ENCODE data around the gene ADGRB3. TPM values are rescaled to one million over a fixed set of nuclear protein-coding genes. Genes with fewer than 3 reads are reported as not detected.

ADGRB3 gene
- total RNA-seq, 1 donor from 2014 or later: not detected

DNA sequence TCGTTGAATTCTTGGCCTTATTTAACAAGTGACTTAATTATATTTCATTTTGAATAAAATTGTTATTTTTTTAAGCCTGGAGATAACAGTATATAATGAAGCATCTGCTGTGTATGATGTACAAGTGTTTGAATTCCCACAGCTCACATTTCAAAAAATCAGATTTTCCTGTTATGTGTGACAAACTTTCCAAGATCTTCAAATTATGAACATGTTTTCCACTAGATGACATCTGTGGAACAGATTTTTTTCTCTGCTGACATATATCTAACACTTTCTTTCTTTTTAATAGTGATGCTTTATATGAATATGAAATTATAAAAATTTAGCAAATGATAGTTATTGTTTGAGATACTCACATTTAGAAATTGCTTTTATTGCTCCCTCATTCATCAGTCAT is 678.9 kb downstream of the ADGRB3 start:
- no peak for DNase-seq (ENCODE audit: low read depth in 2 of 2)

- no peak for DNase-seq (ENCODE audit: low read depth in 2 of 2)
Observed at GRCh38 chr6:69314531-69314930, 679.4 kb downstream of the ADGRB3 start.

DNA sequence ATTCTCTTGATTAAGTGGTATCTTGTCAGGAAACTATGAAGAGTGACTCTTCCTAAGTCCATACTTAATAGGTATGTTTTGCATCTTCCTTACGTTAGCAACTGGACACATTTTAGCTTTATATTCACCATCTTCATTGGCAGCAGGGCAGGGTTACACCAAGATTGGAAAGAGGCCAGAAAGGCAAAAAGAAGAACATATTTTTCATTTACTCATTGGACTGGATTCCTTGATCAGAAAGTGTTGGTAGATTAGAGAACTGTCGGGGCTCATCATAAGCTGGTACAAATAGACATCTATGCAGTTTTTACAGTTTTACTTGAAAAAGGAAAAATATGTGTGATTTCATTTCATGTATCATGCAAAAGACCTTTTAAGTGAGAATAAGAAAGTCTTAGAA is 696.8 kb downstream of the ADGRB3 start:
- DNase-seq (ENCODE audit: low read depth in 2 of 2): no peak

GRCh38 chr6:69337311-69337710 is 702.2 kb downstream of the ADGRB3 start:
- DNase-seq (ENCODE audit: low read depth in 2 of 2): no peak

DNA sequence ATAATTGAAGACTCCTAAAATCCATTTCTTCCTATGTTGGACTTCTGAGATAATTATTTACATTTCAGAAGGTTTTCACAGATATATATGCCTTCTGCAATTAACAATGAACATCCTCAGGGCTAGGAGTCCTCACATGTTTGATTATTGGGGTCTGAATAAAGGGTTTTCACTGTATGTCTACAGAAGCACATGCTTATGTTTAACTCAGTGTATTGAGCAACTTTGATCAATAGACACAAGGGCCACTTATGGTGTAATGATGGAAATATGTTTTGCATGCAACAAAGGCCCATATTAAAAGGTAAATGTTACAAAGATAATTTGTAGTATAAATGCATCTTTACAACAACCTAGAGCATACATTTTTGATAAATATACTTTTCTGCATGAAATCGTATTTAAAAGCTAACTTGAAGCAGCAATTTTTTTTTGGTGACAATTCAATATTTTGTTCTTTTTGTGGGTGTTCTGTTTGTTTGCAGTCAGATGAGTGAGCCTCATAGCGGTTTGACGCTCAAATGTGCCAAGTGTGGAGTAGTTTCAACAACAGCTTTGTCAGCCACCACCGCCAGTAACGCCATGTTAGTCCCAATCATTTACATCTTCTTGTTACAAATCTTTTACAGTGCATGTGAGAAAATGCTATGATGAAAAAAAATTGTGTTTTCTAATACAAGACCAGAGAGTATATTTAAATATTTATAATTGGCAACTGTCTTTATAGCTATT is 703.5 kb downstream of the ADGRB3 start:
- DNase-seq (ENCODE audit: low read depth in 2 of 2): no peak

- DNase-seq (ENCODE audit: low read depth in 2 of 2): no peak
Observed at GRCh38 chr6:69339163-69339550, 704.1 kb downstream of the ADGRB3 start.

DNA sequence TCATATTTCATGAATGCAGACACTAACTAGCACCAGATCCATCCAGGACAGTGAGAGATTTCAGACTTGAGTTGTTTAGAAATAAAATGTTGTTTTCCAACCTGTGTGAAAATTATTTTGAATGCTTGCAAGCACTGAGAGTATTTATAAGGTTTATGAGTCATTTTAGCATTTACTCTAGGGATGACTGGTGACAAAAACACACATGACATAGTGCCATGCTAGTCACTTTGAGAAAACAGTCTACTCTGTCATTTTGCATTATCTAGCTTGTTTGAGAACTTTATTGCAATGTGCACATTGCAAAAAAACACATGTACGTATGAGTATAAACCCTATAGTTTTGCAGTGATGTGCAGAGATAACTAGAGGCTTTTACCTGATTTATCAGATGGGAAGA is 705.1 kb downstream of the ADGRB3 start:
- DNase-seq (ENCODE audit: low read depth in 2 of 2): no peak

- no peak for DNase-seq (ENCODE audit: low read depth in 2 of 2)
Observed at GRCh38 chr6:69343851-69344250, 708.8 kb downstream of the ADGRB3 start.

GRCh38 chr6:69349771-69350170 is 714.7 kb downstream of the ADGRB3 start:
- no peak for DNase-seq (ENCODE audit: low read depth in 2 of 2)

- no peak for DNase-seq (ENCODE audit: low read depth in 2 of 2)
Observed at GRCh38 chr6:69362209-69362608, 727.1 kb downstream of the ADGRB3 start.

DNA sequence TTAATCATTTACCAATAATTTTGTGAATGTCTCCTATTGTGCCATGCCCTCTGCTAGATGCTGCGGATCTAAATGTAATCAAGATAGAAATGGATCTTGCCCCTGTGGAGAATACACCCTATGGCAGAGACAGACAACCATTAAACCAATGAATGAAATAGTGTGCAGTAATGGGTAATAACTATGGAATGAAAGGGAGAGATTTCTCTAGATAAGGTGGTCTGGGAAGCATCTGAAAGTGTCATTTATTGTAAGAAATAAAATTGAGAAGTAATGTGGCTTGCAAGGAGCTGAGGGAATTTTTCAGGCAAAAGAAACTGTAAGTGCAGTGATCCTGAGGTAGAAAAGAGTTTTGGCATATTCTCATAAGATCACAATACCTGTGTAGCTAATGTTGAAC is 731.7 kb downstream of the ADGRB3 start:
- no peak for DNase-seq (ENCODE audit: low read depth in 2 of 2)

DNA sequence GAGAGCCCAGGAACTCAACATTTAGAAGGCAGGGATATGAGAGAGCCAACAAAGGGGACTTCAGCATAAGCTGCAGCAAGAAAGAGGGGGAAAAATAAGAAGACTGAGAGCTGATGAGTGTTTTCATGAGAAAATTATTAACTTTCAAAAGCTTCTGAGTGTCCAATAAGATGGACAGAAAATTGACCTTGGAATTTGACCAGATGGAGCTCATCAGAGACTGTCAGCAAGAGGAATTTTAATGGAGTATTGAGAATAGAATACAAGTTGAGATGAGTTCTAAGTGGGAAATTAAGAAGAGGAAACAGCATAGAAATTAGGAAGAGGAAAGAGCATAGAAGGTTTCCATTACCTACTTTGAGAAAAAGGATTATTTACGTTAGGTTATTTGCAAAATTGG is 733.5 kb downstream of the ADGRB3 start:
- DNase-seq (ENCODE audit: low read depth in 2 of 2): no peak

DNA sequence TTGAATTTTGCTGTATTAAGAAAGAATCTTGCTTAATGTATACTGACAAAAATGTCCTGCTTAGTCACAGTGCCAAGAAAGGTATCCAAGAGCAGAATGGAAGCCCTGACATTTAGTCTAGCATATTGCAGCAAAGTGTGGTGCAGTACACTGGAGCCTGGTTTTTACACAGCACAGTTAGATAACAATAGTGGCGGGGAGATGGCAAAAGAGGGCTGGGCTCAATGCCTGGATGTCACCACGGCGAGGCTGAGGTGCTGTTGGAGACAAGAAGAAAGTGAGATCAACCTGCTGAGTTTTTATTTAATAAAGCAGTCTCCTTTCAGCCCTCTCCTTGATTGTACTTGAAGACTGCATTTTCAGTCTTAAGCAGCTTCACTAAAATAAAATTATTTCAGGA is 735.7 kb downstream of the ADGRB3 start:
- DNase-seq (ENCODE audit: low read depth in 2 of 2): no peak

DNA sequence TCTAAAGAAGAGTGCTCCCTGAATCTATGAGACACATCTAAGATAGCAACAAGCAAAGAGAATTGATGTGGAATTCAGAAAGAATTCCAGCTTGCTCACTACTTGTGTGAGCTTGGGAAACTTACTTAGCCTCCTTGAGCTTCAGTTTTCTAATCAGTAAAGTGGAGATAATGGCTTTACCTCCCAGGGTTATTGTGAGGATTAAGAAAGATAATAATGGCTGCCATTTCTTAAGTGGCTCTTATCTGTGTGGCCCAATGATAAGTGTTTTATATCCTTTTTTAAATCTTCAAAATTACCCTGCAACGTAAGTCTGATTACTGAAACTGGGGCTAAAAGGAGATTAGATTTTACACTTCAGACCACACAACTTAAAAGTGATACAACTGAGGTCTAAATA is 743.2 kb downstream of the ADGRB3 start:
- DNase-seq (ENCODE audit: low read depth in 2 of 2): no peak

DNA sequence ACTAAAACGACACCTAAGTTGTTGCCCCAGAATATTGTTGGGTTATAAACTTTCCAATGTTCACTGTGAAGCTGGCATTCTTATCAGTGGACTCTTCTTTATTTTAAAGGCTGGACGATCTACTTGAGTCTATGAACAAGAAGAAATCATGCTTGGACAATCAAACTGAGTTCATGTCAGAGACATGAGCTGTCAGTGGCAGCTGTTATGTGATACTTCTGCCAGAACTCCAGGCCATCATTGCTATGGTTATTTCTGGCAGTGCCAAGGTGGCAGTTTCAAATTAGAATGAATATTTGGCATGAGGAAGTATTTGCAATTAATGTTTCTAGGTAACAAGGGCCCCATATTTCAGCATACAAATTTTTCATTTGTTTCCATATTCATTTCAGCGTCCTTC is 744.4 kb downstream of the ADGRB3 start:
- no peak for DNase-seq (ENCODE audit: low read depth in 2 of 2)

DNA sequence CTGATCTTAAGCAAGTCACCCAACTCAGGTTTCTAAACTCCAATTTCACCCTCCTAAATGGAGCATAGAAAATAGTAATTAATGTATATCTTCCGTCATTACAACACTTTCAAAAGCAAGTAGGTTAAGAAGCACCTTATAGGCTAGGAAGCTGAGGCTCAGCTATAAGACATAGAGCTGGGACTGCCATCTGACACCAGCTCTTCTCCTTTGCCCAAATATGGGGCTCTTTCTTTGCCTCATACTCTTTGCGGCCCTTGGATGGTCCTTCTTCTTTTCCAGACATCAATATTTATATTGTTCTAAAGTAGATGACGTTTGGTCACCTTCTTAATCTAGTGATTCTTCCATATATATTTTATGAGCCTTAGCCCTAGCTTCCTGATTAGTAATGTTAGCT is 748.5 kb downstream of the ADGRB3 start:
- DNase-seq (ENCODE audit: low read depth in 2 of 2): no peak

DNA sequence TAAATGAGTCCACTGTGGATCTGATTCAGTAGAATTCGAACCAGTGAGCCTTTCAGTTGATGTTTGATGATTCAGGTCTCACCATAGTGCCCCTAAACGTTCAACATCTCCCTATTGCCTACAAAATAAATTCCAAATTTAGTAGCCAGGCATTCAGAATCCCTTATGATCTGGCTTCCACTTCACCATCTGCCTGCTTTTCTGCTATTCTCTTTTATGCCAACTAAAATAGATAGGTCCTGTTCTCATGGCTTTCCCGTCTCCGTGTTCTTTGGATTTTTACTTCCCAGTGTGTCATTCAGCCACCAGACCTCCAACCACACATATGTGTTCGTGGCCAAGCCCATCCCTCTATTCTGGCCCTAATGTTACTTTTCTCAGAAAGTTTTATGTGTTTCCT is 751.3 kb downstream of the ADGRB3 start:
- no peak for DNase-seq (ENCODE audit: low read depth in 2 of 2)

DNA sequence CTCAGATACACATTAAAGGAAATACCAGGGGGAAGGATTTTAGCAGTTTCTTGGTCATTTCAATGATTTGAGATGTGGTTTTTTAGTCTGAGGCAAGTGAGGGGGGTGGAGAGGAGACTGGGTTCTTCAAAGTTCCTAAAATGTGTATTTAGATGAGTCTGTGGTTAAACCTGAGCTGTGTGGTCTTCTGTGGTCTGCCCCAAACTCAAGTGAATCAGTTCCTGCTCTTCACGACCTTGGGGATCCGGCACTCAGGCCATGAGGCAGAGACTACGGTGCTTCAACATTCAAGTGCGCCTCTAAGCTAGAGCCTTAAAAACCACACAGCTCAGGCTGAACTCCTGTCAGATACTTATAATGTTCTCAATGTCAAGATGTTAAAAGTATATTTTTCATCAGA is 755.0 kb downstream of the ADGRB3 start:
- no peak for DNase-seq (ENCODE audit: low read depth in 2 of 2)

DNA sequence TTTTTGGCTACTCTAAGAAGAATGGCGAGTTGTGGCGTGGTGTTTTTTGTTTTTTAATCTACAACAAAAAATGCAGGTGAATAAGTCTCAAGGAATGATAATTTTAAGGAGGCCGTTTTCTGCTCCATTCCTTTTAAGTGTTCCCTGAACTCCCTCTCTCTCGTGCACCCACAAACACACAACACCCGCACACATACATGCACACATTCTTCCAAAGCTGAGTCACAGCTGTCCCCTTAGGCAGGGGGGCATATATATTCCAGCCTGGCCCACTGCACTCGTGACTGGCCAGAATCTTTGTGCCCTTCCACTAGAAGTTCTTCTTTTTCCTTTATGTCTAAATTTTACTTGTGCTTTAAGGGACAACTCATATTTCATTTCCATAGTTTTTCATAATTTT is 756.0 kb downstream of the ADGRB3 start:
- no peak for DNase-seq (ENCODE audit: low read depth in 2 of 2)

- DNase-seq (ENCODE audit: low read depth in 2 of 2): no peak
Observed at GRCh38 chr6:69392745-69393144, 757.7 kb downstream of the ADGRB3 start.

DNA sequence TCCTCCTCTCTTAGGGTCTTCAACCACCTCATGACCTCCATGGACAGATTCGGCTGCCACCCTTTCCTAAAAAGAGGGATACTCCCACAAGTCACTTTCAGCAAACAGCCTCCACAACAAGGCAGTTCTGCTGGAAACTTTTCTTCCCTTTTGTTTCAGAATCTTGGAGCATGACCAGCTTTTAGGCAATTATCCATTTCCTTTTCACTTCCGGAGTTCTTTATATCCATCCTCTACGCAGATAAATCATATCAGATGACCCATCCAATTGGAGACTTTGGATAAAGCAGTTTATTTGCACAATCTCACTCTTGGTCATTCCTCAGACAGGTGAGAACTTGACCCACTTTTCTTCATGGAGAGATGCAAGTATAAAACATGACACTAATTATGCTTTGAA is 763.2 kb downstream of the ADGRB3 start:
- DNase-seq (ENCODE audit: low read depth in 2 of 2): no peak

- no peak for DNase-seq (ENCODE audit: low read depth in 2 of 2)
Observed at GRCh38 chr6:69398729-69399128, 763.6 kb downstream of the ADGRB3 start.

DNA sequence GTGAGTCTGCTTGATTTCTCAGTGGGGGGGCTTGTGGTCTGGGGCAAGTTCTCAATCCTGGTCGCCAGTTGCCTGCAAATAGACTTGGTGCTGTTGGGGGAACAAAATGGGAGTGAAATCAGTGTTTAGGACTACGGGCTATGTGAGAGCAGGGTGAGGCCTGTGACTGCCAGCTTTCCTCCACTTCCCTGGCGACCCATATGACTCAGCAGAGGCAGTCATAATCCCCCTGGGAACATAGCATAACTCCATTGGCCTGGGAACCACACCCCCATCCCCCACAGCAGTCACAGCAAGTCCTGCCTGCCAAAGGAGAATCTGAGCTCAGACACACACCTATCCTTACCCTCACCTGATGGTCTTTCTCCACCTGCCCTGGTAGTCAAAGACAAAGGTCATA is 773.8 kb downstream of the ADGRB3 start:
- DNase-seq (ENCODE audit: low read depth in 2 of 2): no peak

DNA sequence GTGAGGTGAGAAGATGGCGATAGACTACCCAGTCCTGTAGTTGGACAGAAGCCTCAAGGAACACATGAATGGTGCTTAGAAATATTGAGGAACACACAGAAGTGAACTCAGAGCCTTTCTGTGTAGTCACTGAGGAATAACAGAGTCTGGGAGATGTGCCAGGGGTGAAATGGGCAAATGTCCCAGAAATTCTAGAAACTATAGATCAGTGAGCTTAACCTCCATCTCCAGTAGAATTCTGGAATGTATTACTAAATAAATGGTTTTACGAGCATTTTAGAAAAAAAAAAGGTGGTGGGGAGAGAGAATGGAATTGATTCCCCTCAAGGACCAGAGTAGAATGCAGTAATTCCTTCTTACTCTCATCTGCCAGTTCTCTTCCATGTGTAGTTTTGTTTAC is 781.7 kb downstream of the ADGRB3 start:
- no peak for DNase-seq (ENCODE audit: low read depth in 2 of 2)
